ENCODE data around the gene CREBBP.
"Not testable (repeated sequence)": the region's sequence is repeated elsewhere in the genome, so short reads cannot be mapped to it uniquely, and the experiment has no call there.

GRCh38 chr16:3927147-3927546 lies 46.6 kb upstream of the CREBBP start:
- TF ChIP-seq, protein P1, sequence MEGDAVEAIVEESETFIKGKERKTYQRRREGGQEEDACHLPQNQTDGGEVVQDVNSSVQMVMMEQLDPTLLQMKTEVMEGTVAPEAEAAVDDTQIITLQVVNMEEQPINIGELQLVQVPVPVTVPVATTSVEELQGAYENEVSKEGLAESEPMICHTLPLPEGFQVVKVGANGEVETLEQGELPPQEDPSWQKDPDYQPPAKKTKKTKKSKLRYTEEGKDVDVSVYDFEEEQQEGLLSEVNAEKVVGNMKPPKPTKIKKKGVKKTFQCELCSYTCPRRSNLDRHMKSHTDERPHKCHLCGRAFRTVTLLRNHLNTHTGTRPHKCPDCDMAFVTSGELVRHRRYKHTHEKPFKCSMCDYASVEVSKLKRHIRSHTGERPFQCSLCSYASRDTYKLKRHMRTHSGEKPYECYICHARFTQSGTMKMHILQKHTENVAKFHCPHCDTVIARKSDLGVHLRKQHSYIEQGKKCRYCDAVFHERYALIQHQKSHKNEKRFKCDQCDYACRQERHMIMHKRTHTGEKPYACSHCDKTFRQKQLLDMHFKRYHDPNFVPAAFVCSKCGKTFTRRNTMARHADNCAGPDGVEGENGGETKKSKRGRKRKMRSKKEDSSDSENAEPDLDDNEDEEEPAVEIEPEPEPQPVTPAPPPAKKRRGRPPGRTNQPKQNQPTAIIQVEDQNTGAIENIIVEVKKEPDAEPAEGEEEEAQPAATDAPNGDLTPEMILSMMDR (optimal IDR thresholded peaks at IDR 0.05 in 1 of 3, IDR thresholded peaks at IDR 0.05 in 1 of 3, conservative IDR thresholded peaks at IDR 0.05 in 1 of 3; ENCODE audit: extremely low read depth in 1 of 3, insufficient read depth in 2 of 3, low read length in 3 of 3), result not testable (repeated sequence)
- TF ChIP-seq EZH2 (IDR thresholded peaks at IDR 0.05; ENCODE audit: low read length), result not testable (repeated sequence)
